Measurements from ENCODE around the gene CCS. TPM values are rescaled to one million over a fixed set of nuclear protein-coding genes. Genes with fewer than 3 reads are reported as not detected.

CCS gene
- polyA plus RNA-seq, 1 experiment, result 36.4 TPM

DNA sequence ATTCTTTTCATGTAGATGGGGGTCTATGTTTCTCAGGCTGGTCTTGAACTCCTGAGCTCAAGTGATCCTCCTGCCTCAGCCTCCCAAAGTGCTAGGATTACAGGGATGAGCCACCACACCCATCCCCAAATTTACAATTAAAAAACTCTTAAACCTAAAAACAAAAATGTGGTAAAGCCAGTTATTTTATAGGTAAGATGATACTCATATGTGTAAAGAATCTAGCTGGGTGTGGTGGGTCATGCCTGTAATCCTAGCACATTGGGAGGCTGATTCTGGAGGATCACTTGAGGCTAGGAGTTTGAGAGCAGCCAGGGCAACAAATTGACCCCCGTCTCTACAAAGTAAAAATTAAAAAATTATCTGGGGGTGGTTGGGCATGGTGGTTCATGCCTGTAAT lies 19.5 kb downstream of the CCS start:
- CTCF ChIA-PET, result interaction anchor here (1.4 kb wide), 1 partner anchor 66 kb away, joined by 3 read pairs; no protein-coding TSS in a partner anchor
- no peak for TF ChIP-seq CTCF (IDR thresholded peaks at IDR 0.05; ENCODE audit: insufficient read depth, low read depth, low read length)

DNA sequence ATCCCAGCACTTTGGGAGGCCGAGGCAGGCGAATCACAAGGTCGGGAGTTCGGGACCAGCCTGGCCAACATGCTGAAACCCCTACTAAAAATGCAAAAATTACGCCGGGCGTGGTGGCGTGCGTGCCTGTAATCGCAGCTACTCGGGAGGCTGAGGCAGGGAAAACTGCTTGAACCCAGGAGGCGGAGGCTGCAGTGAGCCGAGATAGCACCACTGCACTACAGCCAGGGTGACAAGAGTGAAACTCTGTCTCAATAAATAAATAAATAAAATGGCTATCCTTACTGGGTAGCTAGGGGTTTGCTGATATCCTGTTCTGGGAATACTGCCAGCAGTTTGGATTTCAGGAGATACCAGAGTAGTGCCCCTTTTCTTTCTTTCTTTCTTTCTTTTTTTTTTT lies 21.1 kb downstream of the CCS start:
- TF ChIP-seq CTCF (IDR thresholded peaks at IDR 0.05; ENCODE audit: insufficient read depth, low read depth, low read length), result no peak
- Histone ChIP-seq H3K27me3 (ENCODE audit: control insufficient read depth, insufficient read depth, low read length) (no peaks in the 10 kb centered on the region), H3K4me3 (ENCODE audit: low read depth, low read length) (no peak overlapping the region), H3K36me3 (ENCODE audit: control insufficient read depth, insufficient read depth, low read length) (no peaks in the 10 kb centered on the region)
- ChIA-PET POLR2A (no interaction called here), CTCF (interaction anchor here (1.0 kb wide), 1 partner anchor 361 kb away, joined by 3 read pairs; no protein-coding TSS in a partner anchor)
- no peak for DNase-seq (ENCODE audit: low read depth)

More for the DNA sequence above, 19.5 kb downstream of the CCS start:
- Histone ChIP-seq H3K27me3 (ENCODE audit: control insufficient read depth, insufficient read depth, low read length) (no peaks in the 10 kb centered on the region), H3K36me3 (ENCODE audit: control insufficient read depth, insufficient read depth, low read length) (no peaks in the 10 kb centered on the region), H3K4me3 (ENCODE audit: low read depth, low read length) (no peak overlapping the region)
- DNase-seq (ENCODE audit: low read depth), result no peak
- POLR2A ChIA-PET, result no interaction called here

- CTCF ChIA-PET, result interaction anchor here (0.6 kb wide), 1 partner anchor 14 kb away, joined by 3 read pairs; no protein-coding TSS in a partner anchor
Observed at GRCh38 chr11:66616379-66617154, 23.6 kb downstream of the CCS start, which contains the start of gene RBM14. TSS of gene RBM14 (plus strand) at chr11:66616630. CDS start at chr11:66616721, 91 bp downstream.

GRCh38 chr11:66617155-66617834 lies 24.3 kb downstream of the CCS start:
- DNase-seq (ENCODE audit: low read depth), result no peak
- TF ChIP-seq CTCF (IDR thresholded peaks at IDR 0.05; ENCODE audit: insufficient read depth, low read depth, low read length), result no peak
- ChIA-PET POLR2A (interaction anchor here (1.5 kb wide), 1 partner anchor 21 kb away, joined by 8 read pairs; the partner anchor contains the start of gene RBM4), CTCF (interaction anchor here (0.6 to 1.2 kb wide), 4 partner anchors 10 to 265 kb away, joined by 3 to 4 read pairs (median 4); partner anchors contain the start of genes CCDC87 and CCS)
- H3K27me3 ChIP-seq (ENCODE audit: control insufficient read depth, insufficient read depth, low read length), result no peaks in the 10 kb centered on the region
- H3K4me3 ChIP-seq (ENCODE audit: low read depth, low read length), result peak overlapping the region; percentile 96
- H3K36me3 ChIP-seq (ENCODE audit: control insufficient read depth, insufficient read depth, low read length), result no peaks in the 10 kb centered on the region

More at GRCh38 chr11:66616379-66617154, 23.6 kb downstream of the CCS start, which contains the start of gene RBM14:
- Histone ChIP-seq H3K4me3 (ENCODE audit: low read depth, low read length) (peak within 1 kb of the TSS; percentile 96), H3K27me3 (ENCODE audit: control insufficient read depth, insufficient read depth, low read length) (no peaks in the 10 kb centered on the region), H3K36me3 (ENCODE audit: control insufficient read depth, insufficient read depth, low read length) (no peaks in the 10 kb centered on the region)
- DNase-seq (ENCODE audit: low read depth), result peak; percentile 94
- TF ChIP-seq CTCF (IDR thresholded peaks at IDR 0.05; ENCODE audit: insufficient read depth, low read depth, low read length), result no peak
- POLR2A ChIA-PET, result interaction anchor here (0.6 to 1.5 kb wide), 4 partner anchors 12 to 423 kb away, joined by 3 to 8 read pairs (median 4); partner anchors contain the start of gene RBM4
